NCI-H2196 treated with DMSO at 0.1 percent for 48 hours (cell line): ENCODE results near the gene MAB21L2.

Experiments
- DNase-seq: peaks from one replicate; lab custom pipeline; 2025; ENCODE audit not compliant: unreplicated experiment; lab: John Stamatoyannopoulos, UW

MAB21L2 gene

DNA sequence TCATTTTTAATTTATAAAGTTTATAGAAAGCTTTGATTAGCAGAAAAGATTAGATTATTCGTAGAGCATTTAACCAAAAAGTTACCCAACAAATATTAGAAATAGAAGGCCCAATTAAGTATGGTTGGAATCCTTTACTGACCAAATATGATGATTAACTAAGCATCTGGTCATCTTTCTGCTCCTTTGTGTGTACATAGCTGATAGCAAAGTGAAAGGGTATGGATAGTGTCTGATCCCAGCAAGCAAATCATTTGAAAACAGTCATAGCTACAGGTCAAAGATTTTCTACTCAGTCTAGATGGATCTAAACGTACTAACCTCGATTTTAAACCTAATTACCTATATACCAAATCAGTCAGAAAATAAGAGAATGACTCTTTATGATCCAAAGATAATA lies 7.3 kb upstream of the MAB21L2 start:
- DNase-seq: no peak

- no peak for DNase-seq
Measured at GRCh38 chr4:150577796-150578195, 4.2 kb upstream of the MAB21L2 start.

GRCh38 chr4:150578745-150579501 lies 3.0 kb upstream of the MAB21L2 start:
- no peak for DNase-seq

- no peak for DNase-seq
Measured at GRCh38 chr4:150579551-150580234, 2.3 kb upstream of the MAB21L2 start.

DNA sequence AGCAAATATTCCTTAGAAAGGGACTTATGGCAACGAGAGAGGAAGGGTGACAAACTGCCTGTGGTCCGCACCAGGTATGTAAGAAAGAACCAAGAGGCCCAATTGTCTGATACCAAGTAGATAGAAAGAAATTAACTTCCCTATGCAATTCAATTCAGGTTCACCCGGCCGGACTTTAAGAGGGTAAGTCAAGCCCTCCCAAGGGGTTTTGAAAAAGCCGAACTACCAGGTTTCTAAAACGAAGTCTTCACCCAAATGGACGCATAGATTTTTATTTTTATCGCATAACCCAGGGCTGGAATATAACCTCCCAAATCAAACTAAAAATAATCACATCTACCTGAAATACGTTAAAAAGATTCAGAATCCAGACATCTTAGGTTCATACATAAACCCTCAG lies 1.6 kb upstream of the MAB21L2 start:
- DNase-seq: no peak

DNA sequence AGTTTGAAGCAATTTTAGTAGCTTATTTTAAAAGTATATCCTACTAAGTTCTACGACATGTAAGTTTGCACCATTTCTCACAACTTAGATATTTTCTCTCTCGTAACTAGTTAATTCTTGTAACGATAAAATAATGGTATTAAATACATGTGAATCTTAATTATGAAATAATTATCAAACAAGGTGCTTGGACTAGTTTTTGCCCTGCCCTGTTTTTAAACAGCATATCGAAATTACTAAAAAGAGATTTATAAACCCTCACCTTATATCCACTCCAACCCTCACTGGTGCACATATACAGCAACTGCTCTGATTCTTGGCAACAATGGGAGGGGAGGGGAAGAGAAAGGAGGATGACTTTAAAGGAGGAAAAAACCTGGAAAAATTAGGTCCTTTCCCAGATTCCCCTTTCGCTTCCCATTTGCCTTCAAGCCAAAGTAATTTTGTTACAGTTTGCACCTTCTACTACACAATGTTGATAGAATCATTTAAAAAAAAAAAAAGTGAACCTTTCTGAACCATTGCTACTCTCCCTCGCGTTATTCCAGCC lies 820 bp upstream of the MAB21L2 start:
- DNase-seq: no peak

GRCh38 chr4:150581641-150582051 lies 305 bp upstream of the MAB21L2 start:
- DNase-seq: no peak

GRCh38 chr4:150582873-150583286 lies 929 bp downstream of the MAB21L2 start:
- DNase-seq: no peak

DNA sequence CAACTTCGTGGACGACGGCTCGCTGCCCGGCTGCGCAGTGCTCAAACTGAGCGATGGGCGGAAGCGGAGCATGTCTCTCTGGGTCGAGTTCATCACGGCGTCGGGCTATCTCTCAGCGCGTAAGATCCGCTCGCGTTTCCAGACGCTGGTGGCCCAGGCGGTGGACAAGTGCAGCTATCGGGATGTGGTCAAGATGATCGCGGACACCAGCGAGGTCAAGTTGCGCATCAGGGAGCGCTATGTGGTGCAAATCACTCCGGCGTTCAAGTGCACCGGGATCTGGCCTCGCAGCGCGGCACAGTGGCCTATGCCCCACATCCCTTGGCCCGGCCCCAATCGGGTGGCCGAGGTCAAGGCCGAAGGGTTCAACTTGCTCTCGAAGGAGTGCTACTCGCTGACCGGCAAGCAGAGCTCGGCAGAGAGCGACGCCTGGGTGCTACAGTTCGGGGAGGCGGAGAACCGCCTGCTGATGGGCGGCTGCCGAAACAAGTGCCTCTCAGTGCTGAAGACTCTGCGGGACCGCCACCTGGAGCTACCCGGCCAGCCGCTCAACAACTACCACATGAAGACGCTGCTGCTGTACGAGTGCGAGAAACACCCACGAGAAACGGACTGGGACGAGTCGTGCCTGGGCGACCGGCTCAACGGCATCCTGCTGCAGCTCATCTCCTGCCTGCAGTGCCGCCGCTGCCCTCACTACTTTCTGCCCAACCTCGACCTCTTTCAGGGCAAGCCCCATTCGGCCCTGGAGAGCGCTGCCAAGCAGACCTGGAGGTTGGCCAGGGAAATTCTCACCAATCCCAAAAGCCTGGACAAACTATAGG lies 1.5 kb downstream of the MAB21L2 start:
- no peak for DNase-seq

DNA sequence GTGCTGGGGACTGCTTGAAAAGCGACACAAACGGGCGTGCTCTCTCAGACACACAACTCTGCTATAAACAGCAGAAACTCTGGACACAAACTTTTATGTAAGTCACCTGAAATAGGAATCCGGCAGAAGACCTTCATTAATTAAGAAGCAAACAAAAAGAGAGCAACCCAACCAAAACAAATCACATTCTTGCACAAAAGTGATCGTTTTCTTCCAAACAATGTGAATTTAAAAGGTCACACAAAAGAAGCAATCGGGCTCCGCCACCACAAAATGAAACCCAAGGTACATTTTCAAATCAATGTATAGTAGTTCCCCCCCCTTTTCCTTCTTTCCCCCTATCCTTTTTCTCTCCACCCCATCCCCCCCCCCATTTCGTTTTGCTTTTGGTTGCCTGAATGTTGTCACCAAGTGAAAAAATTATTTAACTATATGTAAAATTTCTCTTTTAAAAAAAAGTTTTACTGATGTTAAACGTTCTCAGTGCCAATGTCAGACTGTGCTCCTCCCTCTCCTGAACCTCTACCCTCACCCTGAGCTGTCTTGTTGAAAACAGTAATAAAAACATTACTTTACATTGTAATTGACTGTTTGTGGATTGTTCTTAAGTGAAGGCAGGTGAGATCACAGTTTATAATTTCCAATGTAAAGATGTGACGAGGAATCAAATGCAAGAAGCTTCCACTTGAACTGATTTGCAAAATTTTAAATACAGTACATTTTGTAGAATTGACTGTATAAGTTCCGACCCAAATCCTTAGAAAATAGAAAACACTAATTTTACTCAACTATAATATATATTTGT lies 2.4 kb downstream of the MAB21L2 start:
- no peak for DNase-seq

GRCh38 chr4:150585611-150586010 lies 3.7 kb downstream of the MAB21L2 start:
- no peak for DNase-seq

- DNase-seq: no peak
Measured at GRCh38 chr4:150586162-150586810, 4.3 kb downstream of the MAB21L2 start.

DNA sequence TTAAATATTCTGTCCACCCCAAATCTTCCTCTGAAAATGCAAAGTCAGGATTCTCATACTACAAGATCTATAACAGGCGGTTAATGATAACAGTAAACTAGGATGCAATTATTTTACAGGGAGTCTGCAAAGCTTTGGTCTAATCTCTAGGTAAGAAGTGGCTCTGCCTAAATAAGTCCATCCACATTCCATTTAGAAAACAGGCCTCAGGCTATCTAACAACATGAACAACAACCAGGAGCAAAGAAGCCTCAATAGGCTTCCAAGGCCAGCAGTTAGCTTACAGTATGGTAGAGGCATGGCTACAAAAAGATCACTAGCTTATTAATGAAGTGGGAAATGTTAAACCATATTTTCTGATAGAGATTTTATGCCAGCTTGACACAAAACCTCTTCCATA lies 6.4 kb downstream of the MAB21L2 start:
- DNase-seq: no peak

- DNase-seq: no peak
Measured at GRCh38 chr4:150589157-150589556, 7.2 kb downstream of the MAB21L2 start.

DNA sequence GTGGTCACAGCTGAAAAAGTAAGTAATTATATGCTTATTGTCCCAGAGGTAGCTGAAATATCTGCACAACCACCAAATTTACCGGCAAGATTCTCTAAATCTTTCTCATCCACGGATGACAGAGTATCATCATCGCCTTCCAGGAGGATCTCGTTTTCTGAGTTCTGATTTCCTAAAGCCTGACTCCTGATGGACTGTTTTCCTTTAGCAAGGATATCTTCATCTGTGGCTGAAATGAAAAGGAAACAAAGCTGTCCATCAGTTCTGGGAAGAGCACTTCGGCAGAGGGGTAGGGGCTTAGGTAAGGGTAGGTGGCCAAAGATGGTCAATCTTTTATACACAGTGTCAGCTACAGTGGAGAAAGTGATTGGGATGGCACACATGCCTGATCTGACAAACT lies 8.7 kb downstream of the MAB21L2 start:
- no peak for DNase-seq

DNA sequence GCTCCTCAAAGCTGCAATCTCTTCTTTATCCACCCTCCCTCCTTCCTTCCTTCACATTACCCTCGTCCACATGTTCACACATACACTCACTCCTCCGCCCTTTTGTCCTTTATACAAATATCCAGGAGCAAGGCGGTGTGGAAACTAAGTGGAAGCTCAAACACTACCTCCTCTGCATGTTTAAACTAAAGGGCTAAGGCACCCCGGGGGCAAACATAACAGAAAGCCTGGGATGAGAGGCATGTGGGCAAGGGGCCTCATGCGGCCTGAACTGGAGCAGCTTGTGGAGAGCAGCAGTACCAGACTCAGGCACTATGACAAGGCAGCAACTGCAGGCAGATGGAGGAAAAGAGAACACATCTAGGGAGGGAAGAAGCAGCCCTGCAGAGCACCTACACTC lies 9.5 kb downstream of the MAB21L2 start:
- DNase-seq: no peak

GRCh38 chr4:150591904-150592303 lies 10.0 kb downstream of the MAB21L2 start:
- DNase-seq: no peak

- DNase-seq: no peak
Measured at GRCh38 chr4:150593996-150594395, 12.0 kb downstream of the MAB21L2 start.

DNA sequence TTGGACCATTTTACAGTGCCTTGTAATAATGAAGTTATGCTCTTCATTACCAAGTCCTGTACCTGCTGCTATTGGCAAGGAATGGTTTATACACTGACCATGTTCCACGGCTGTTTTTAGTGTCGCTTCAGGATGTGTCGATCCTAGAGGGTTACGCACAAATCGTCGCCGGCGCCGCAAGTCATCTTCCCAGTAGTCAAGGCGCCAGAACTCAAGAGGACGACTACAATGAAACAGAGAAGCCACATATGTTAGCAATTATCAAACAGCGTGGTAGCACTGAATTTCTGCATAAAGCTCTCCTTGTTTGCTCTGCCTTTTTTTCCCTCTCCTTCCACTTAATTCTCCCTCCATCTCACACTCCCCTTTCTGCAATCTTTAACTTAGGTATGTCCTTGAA lies 17.0 kb downstream of the MAB21L2 start:
- DNase-seq: no peak

GRCh38 chr4:150599547-150599946 lies 17.6 kb downstream of the MAB21L2 start:
- no peak for DNase-seq
